Adrenal gland (tissue), 12 donors: ENCODE data around the gene ZNHIT3. TPM values are rescaled to one million over a fixed set of nuclear protein-coding genes. Genes with fewer than 3 reads are reported as not detected.
A peak's percentile ranks its signal among the peaks of the same experiment; 100 is the strongest.

Experiments
- DNase-seq, 7 donors: peaks; one replicate each; pipeline ENCODE4 v3.0.0-alpha.2; 2019 to 2020
- H3K27ac ChIP-seq, 5 donors: fragments of 200-600 bp; sonication (generic) in 4 of 5; 1 replicate in 3 of 5; 2 replicates in 2 of 5; pipeline versions ENCODE4 v1.5.1 to v1.8.0; 2016 to 2020; ENCODE audit warnings: mild to moderate bottlenecking in 1 of 5
- H3K27me3 ChIP-seq: fragments of 200-600 bp; 2 replicates; pipeline ENCODE4 v1.8.0; 2021
- H3K36me3 ChIP-seq, 2 donors: fragments of 200-600 bp; replicated peaks in 1 of 2; 1 replicate in 1 of 2; 2 replicates in 1 of 2; pipeline versions ENCODE4 v1.5.1 to v1.8.0; 2018 to 2022
- H3K4me1 ChIP-seq, 2 donors: fragments of 200-600 bp; replicated peaks in 1 of 2; 1 replicate in 1 of 2; 2 replicates in 1 of 2; pipeline versions ENCODE4 v1.5.1 to v1.8.0; 2018 to 2021
- H3K4me3 ChIP-seq, 4 donors: fragments of 200-600 bp; sonication (generic) in 3 of 4; one replicate each; pipeline ENCODE4 v1.5.1; 2016 to 2018
- H3K9me3 ChIP-seq, 3 donors: fragments of 200-600 bp; sonication (generic) in 1 of 3; replicated peaks in 1 of 3; 1 replicate in 2 of 3; 2 replicates in 1 of 3; pipeline versions ENCODE4 v1.5.1 to v1.8.0; 2016 to 2021
- POLR2A ChIP-seq, 2 donors: fragments of 450-650 bp; IDR thresholded peaks; one replicate each; pipeline ENCODE4 v1.6.1; 2017; ENCODE audit warnings: antibody characterized with exemption in 2 of 2, mild to moderate bottlenecking in 2 of 2, moderate library complexity in 1 of 2
- WGBS, 4 donors: extraction: QIAGEN DNeasy Blood & Tissue Kit in 2 of 4; methylation state at CpG; one replicate each; pipeline versions ENCODE4 v1.1.5 to v1.1.7; 2013 to 2017; 5-methylcytosine and 5-hydroxymethylcytosine counted together
- intact Hi-C, 2 donors: fragments of 100-400 bp; cut with DNase I; formaldehyde crosslinking; loops; one replicate each; pipeline versions ENCODE4 v1.14.1 to v1.15.0; 2022 to 2023
- polyA plus RNA-seq, 3 donors: library from polyadenylated mRNA; stranded (reverse); fragments of 200-250 nt in 2 of 3; fragments of 350-450 nt in 1 of 3; fragmentation: Illumina TruSeq in 1 of 3; extraction: RNeasy Lipid Tissue Mini Kit (QIAGEN cat#74804) in 1 of 3; gene quantifications; one replicate each; pipeline ENCODE4 v1.2.3, GENCODE V29; 2013 to 2014
- total RNA-seq, 9 donors: library from RNA; depleted of rRNA in 4 of 9; stranded (reverse); fragments of >200 nt in 4 of 9; fragments of 120-200 nt in 1 of 9; fragmentation: NEBNext Ultra II Directional in 1 of 9; extraction: Animal tissue kit (Norgen Biotek cat#: 25700) in 1 of 9; gene quantifications; one replicate each; pipeline versions ENCODE4 v1.1.0 to v1.2.4, GENCODE V29; 2013 to 2023
- TF ChIP-seq, protein P1 (sequence below), 6 experiments: fragments of 450-650 bp in 4 of 6; fragments of 200-600 bp in 2 of 6; sonication (generic) in 1 of 6; IDR thresholded peaks; 1 replicate in 5 of 6; 2 replicates in 1 of 6; pipeline versions ENCODE4 v1.5.1 to v1.8.0; 2016 to 2021; ENCODE audit warnings: antibody characterized with exemption in 6 of 6, mild to moderate bottlenecking in 2 of 6, moderate library complexity in 1 of 6
- donor health status: healthy with polysubstance abuse.
- donor health status: Bipolar disorder and iron deficiency.
- donor health status: DM: yes; HTN: yes; CAD: no.
- donor health status: DM: no; HTN: no; CAD: no.
- donor health status: DM: no; HTN: no; CAD: no.
- donor health status: DM: yes; HTN: yes; CAD: no.

ZNHIT3 gene
- total and polyA plus RNA-seq, 12 donors: 13.6 to 65.6 (median 36.2) TPM

DNA sequence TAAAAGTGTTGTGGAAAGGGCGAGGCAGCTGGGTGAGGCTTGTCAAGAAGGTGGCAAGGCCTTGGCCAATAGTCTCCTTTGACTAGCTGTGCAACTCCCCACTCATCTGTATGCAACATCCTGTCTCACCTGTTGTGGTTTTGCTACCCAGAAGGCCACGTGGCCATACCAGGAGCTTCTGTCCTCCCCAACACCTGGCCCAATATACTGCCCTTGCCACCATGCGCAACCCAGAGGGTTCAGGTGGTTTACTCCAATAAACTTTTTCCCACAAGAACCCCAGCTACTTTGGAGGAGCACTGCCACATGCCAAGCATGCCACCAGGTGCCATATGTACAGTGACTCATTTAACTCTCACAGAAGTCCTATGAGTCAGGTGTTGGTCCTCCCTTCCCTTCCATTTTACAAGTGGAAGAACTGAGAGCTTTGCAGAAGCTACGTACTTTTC lies 38.0 kb downstream of the ZNHIT3 start:
- 91 to 99% (median 95%) methylated on average over 4 of the region's 4 CpGs for WGBS, 4 donors
- Histone ChIP-seq H3K27ac (no peak overlapping the region), H3K36me3 (peaks cover 0 to 47% of the 10 kb centered on the region in 2 donors), H3K4me3 (no peak overlapping the region), H3K4me1 (no peaks in the 10 kb centered on the region), H3K27me3 (no peaks in the 10 kb centered on the region), H3K9me3 (no peaks in the 10 kb centered on the region)
- intact Hi-C loops: no loop called here
- peak in 1 of 7 donors; percentile 25 for DNase-seq
- no peak for TF ChIP-seq POLR2A (IDR thresholded peaks at IDR 0.05)
- TF ChIP-seq, protein P1, sequence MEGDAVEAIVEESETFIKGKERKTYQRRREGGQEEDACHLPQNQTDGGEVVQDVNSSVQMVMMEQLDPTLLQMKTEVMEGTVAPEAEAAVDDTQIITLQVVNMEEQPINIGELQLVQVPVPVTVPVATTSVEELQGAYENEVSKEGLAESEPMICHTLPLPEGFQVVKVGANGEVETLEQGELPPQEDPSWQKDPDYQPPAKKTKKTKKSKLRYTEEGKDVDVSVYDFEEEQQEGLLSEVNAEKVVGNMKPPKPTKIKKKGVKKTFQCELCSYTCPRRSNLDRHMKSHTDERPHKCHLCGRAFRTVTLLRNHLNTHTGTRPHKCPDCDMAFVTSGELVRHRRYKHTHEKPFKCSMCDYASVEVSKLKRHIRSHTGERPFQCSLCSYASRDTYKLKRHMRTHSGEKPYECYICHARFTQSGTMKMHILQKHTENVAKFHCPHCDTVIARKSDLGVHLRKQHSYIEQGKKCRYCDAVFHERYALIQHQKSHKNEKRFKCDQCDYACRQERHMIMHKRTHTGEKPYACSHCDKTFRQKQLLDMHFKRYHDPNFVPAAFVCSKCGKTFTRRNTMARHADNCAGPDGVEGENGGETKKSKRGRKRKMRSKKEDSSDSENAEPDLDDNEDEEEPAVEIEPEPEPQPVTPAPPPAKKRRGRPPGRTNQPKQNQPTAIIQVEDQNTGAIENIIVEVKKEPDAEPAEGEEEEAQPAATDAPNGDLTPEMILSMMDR (IDR thresholded peaks at IDR 0.05): no peak

- H3K27ac ChIP-seq: no peak overlapping the region
- no peaks in the 10 kb centered on the region for H3K27me3 ChIP-seq
- 81 to 100% (median 91%) methylated on average over 1 to 2 of the region's 2 CpGs for WGBS, 4 donors
- intact Hi-C loops: no loop called here
- no peak for DNase-seq
- no peaks in the 10 kb centered on the region for H3K9me3 ChIP-seq
- H3K4me1 ChIP-seq: no peaks in the 10 kb centered on the region
- H3K36me3 ChIP-seq: peaks cover 0 to 47% of the 10 kb centered on the region in 2 donors
- no peak for TF ChIP-seq POLR2A (IDR thresholded peaks at IDR 0.05)
- TF ChIP-seq, protein P1 (IDR thresholded peaks at IDR 0.05): no peak
- no peak overlapping the region for H3K4me3 ChIP-seq
These were observed 38.6 kb downstream of the ZNHIT3 start for GRCh38 chr17:36525113-36525512.

- H3K9me3 ChIP-seq: no peaks in the 10 kb centered on the region
- H3K27me3 ChIP-seq: no peaks in the 10 kb centered on the region
- 93 to 97% (median 95%) methylated on average over 6 of the region's 6 CpGs for WGBS, 4 donors
- peaks cover 0 to 47% of the 10 kb centered on the region in 2 donors for H3K36me3 ChIP-seq
- intact Hi-C loops: no loop called here
- TF ChIP-seq POLR2A (IDR thresholded peaks at IDR 0.05): no peak
- DNase-seq: peak in 2 of 7 donors; percentile 3 to 30
- H3K4me1 ChIP-seq: no peaks in the 10 kb centered on the region
- H3K27ac ChIP-seq: no peak overlapping the region
- no peak overlapping the region for H3K4me3 ChIP-seq
These were observed 39.4 kb downstream of the ZNHIT3 start for GRCh38 chr17:36525888-36526287.

- 92 to 97% (median 95%) methylated on average over 5 to 7 of the region's 7 CpGs for WGBS, 4 donors
- intact Hi-C loops: no loop called here
- peaks cover 0 to 60% of the 10 kb centered on the region in 2 donors for H3K36me3 ChIP-seq
These were observed 41.3 kb downstream of the ZNHIT3 start for GRCh38 chr17:36527621-36528250.

DNA sequence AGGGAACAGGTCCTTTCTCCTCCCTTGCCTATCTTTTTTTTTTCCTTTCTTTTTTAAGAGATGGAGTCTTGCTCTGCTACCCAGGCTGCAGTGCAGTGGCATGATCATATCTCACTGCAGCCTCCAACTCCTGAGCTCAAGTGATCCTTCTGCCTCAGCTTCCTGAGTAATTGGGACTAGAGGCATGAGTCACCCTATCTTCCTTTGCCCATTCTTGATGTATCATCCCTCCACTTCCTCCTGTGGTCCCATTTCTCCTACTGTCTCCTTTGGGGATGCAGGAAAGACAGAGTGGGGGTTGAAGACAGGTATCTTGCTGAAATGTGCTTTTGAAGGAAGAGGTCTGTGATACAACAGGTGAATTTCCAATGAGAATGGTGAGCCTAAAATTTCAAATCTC lies 42.6 kb downstream of the ZNHIT3 start:
- Histone ChIP-seq H3K4me1 (peaks cover 0 to 6% of the 10 kb centered on the region in 2 donors), H3K27ac (no peak overlapping the region), H3K27me3 (no peaks in the 10 kb centered on the region), H3K9me3 (no peaks in the 10 kb centered on the region), H3K36me3 (peaks cover 0 to 53% of the 10 kb centered on the region in 2 donors), H3K4me3 (no peak overlapping the region)
- DNase-seq: no peak
- TF ChIP-seq, protein P1 (IDR thresholded peaks at IDR 0.05): no peak
- TF ChIP-seq POLR2A (IDR thresholded peaks at IDR 0.05): no peak
- intact Hi-C loops: no loop called here

More at GRCh38 chr17:36527621-36528250, 41.3 kb downstream of the ZNHIT3 start:
- H3K27ac ChIP-seq: no peak overlapping the region
- H3K9me3 ChIP-seq: no peaks in the 10 kb centered on the region
- H3K27me3 ChIP-seq: no peaks in the 10 kb centered on the region
- peak in 2 of 7 donors; percentile 16 to 46 for DNase-seq
- no peaks in the 10 kb centered on the region for H3K4me1 ChIP-seq
- TF ChIP-seq POLR2A (IDR thresholded peaks at IDR 0.05): no peak
- no peak overlapping the region for H3K4me3 ChIP-seq
